Naive B cell (primary cell): ENCODE data around the gene ARL13B. TPM values are rescaled to one million over a fixed set of nuclear protein-coding genes. Genes with fewer than 3 reads are reported as not detected.
"Not testable (repeated sequence)": the region's sequence is repeated elsewhere in the genome, so short reads cannot be mapped to it uniquely, and the experiment has no call there.

Experiments used
- ATAC-seq, 2 donors: fragments of 150-1000 bp; cut with Tn5 transposase; 2 replicates each; pipeline ENCODE4 v1.10.0; 2021; ENCODE audit warnings: low read depth in 2 of 2, mild to moderate bottlenecking in 2 of 2, moderate library complexity in 2 of 2
- DNase-seq: peaks from one replicate; pipeline ENCODE4 v3.0.0; 2022
- H3K27ac Mint-ChIP-seq, 6 donors: one replicate each; pipeline ENCODE4 v1.8.0; 2020 to 2022; ENCODE audit warnings: mild to moderate bottlenecking in 6 of 6, mixed read lengths in 6 of 6, moderate library complexity in 5 of 6, inconsistent platforms in 2 of 6
- H3K27me3 Mint-ChIP-seq, 3 donors: one replicate each; pipeline ENCODE4 v1.8.0; 2021 to 2022; ENCODE audit warnings: mixed read lengths in 3 of 3, mild to moderate bottlenecking in 1 of 3
- H3K36me3 Mint-ChIP-seq, 2 donors: one replicate each; pipeline ENCODE4 v1.8.0; 2020 to 2022; ENCODE audit warnings: mixed read lengths in 2 of 2, inconsistent platforms in 1 of 2, mild to moderate bottlenecking in 1 of 2
- H3K4me1 Mint-ChIP-seq, 3 donors: one replicate each; pipeline ENCODE4 v1.8.0; 2020 to 2022; ENCODE audit warnings: mixed read lengths in 3 of 3, inconsistent platforms in 1 of 3, mild to moderate bottlenecking in 1 of 3, moderate library complexity in 1 of 3
- H3K4me3 Mint-ChIP-seq, 8 donors: one replicate each; pipeline ENCODE4 v1.8.0; 2020 to 2022; ENCODE audit warnings: mild to moderate bottlenecking in 8 of 8, mixed read lengths in 8 of 8, moderate library complexity in 8 of 8, inconsistent platforms in 2 of 8
- H3K9me3 Mint-ChIP-seq, 7 donors: one replicate each; pipeline ENCODE4 v1.8.0; 2020 to 2022; ENCODE audit warnings: mixed read lengths in 7 of 7, mild to moderate bottlenecking in 5 of 7, inconsistent platforms in 2 of 7, moderate library complexity in 1 of 7
- polyA plus RNA-seq, 6 donors: library from polyadenylated mRNA; unstranded; fragments of 300-500 nt; fragmentation: Illumina TruSeq; gene quantifications; one replicate each; pipeline ENCODE4 v1.2.3, GENCODE V29; 2021; ENCODE audit warnings: low read depth in 6 of 6

ARL13B gene
- polyA plus RNA-seq, 6 donors from 2014 or later, result 4.4 to 13.8 (median 7.4) TPM

- no peak for ATAC-seq
- no peak overlapping the region for H3K27ac Mint-ChIP-seq
- peaks cover 0 to 5% (median 5%) of the 10 kb centered on the region in 3 donors for H3K4me1 Mint-ChIP-seq
- H3K4me3 Mint-ChIP-seq, result no peak overlapping the region
- H3K27me3 Mint-ChIP-seq, result no peaks in the 10 kb centered on the region
- no peaks in the 10 kb centered on the region for H3K36me3 Mint-ChIP-seq
- no peak for DNase-seq
- no peaks in the 10 kb centered on the region for H3K9me3 Mint-ChIP-seq
Observed at GRCh38 chr3:94008253-94008652, 28.3 kb downstream of the ARL13B start.

DNA sequence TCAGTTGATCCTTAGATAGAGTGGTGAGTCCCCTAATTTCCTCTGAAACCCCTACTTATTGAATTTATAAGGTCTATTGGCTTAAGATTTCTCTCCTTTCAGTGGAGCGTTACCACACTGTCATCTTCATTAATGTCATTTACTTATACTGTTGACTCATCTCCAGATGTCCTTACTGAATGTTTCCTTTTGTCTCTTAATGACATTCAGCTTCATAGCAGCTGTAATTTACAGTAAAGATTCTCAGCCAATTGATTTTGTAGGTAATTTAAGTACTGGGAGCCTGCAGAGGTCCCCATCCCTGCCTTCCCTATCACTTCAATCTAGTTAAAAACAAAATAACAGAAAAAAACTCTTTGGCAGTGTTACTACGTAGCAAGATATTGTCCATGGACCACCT, 29.7 kb downstream of the ARL13B start:
- ATAC-seq (no peak), DNase-seq (no peak)
- no peak overlapping the region for H3K4me3 Mint-ChIP-seq
- peaks cover 0 to 2% (median 0%) of the 10 kb centered on the region in 3 donors for H3K4me1 Mint-ChIP-seq
- H3K36me3 Mint-ChIP-seq, result no peaks in the 10 kb centered on the region
- H3K27ac Mint-ChIP-seq, result no peak overlapping the region
- H3K27me3 Mint-ChIP-seq, result no peaks in the 10 kb centered on the region
- no peaks in the 10 kb centered on the region for H3K9me3 Mint-ChIP-seq

DNA sequence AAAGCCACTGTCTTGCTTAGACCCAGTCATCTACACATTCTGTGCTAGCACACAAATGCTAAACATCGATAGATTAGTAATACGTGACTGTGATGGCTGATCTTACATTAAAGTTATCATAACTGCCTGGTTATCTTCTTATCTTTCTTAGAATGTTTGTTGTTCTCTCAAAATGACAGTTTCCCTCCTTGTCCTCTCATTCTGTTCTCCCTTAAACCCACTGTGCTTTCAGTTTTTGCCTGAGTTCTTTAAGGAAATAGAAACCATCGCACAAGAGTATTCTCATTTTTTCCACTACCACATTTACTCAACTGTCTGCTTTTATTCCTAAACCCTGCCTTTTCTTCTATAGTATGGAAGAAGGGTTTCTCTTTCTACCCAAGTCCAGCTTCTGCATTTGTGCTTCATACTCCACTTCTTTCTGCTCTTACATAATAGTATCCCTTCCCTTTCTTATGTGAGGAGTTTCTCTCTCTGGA, 31.3 kb downstream of the ARL13B start:
- peak overlapping the region in 3 of 6 donors; percentile 2 to 23 (median 21) for H3K27ac Mint-ChIP-seq
- H3K4me3 Mint-ChIP-seq, result no peak overlapping the region
- ATAC-seq (no peak), DNase-seq (no peak)
- no peaks in the 10 kb centered on the region for H3K36me3 Mint-ChIP-seq
- no peaks in the 10 kb centered on the region for H3K9me3 Mint-ChIP-seq
- peaks cover 0 to 8% (median 5%) of the 10 kb centered on the region in 3 donors for H3K4me1 Mint-ChIP-seq
- H3K27me3 Mint-ChIP-seq, result no peaks in the 10 kb centered on the region

DNA sequence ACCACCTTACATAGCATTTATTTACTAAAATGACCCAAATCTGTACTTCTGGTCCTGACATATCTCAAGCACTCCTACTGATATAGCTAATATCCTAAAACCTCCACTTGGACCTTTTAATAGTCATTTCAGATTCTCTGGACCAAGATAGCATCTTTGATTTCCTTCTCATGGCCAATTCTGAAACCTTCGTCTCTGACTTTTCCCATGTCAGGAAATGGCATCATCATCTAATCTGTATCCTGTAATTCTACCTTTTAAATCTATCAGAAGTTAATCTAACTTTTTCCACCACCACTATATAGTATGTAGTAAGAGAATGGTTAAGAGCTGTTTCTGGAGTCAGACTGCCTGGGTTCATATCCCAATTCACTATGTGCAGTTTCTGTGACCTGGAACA, 32.2 kb downstream of the ARL13B start:
- H3K9me3 Mint-ChIP-seq, result no peaks in the 10 kb centered on the region
- H3K27ac Mint-ChIP-seq, result peak overlapping the region in 1 of 6 donors; percentile 36
- H3K27me3 Mint-ChIP-seq, result no peaks in the 10 kb centered on the region
- peaks cover 0 to 8% (median 5%) of the 10 kb centered on the region in 3 donors for H3K4me1 Mint-ChIP-seq
- no peak overlapping the region for H3K4me3 Mint-ChIP-seq
- no peaks in the 10 kb centered on the region for H3K36me3 Mint-ChIP-seq
- DNase-seq (no peak), ATAC-seq (no peak)

GRCh38 chr3:94015025-94015424, 35.1 kb downstream of the ARL13B start:
- peak overlapping the region in 2 of 6 donors; percentile 44 to 67 for H3K27ac Mint-ChIP-seq
- DNase-seq, result no peak
- peaks cover 0 to 8% (median 5%) of the 10 kb centered on the region in 3 donors for H3K4me1 Mint-ChIP-seq
- no peaks in the 10 kb centered on the region for H3K27me3 Mint-ChIP-seq
- no peaks in the 10 kb centered on the region for H3K9me3 Mint-ChIP-seq
- no peaks in the 10 kb centered on the region for H3K36me3 Mint-ChIP-seq
- ATAC-seq, result no peak
- no peak overlapping the region for H3K4me3 Mint-ChIP-seq

- H3K36me3 Mint-ChIP-seq, result peaks cover 0 to 5% of the 10 kb centered on the region in 2 donors
- peak overlapping the region in 3 of 6 donors; percentile 2 to 65 (median 32) for H3K27ac Mint-ChIP-seq
- no peaks in the 10 kb centered on the region for H3K27me3 Mint-ChIP-seq
- no peak for DNase-seq
- peaks cover 0 to 6% (median 5%) of the 10 kb centered on the region in 3 donors for H3K4me1 Mint-ChIP-seq
- no peaks in the 10 kb centered on the region for H3K9me3 Mint-ChIP-seq
- no peak for ATAC-seq
- H3K4me3 Mint-ChIP-seq, result no peak overlapping the region
Observed at GRCh38 chr3:94019659-94020058, 39.7 kb downstream of the ARL13B start.

DNA sequence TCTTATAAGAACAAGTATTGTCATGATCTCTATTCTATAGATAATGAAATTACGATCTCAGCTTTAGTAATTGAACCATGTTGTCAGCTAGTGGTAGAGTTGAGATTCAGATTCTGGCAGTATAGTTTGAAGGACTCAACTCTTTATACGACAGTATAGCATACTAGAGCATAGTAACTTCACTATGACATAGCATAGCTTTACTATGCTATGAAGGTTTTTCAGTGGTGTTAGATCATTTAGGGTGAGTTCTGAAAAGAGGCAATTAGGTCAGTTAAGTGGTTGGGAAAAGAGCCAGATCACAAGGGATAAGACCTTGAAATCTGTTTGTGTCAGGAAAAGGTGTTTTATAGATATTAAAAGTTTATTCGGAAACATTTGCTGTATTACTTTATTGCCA, 40.3 kb downstream of the ARL13B start:
- peaks cover 0 to 5% of the 10 kb centered on the region in 2 donors for H3K36me3 Mint-ChIP-seq
- no peaks in the 10 kb centered on the region for H3K4me1 Mint-ChIP-seq
- H3K9me3 Mint-ChIP-seq, result no peaks in the 10 kb centered on the region
- H3K27me3 Mint-ChIP-seq, result no peaks in the 10 kb centered on the region
- no peak for ATAC-seq
- DNase-seq, result no peak
- no peak overlapping the region for H3K4me3 Mint-ChIP-seq
- H3K27ac Mint-ChIP-seq, result no peak overlapping the region

DNA sequence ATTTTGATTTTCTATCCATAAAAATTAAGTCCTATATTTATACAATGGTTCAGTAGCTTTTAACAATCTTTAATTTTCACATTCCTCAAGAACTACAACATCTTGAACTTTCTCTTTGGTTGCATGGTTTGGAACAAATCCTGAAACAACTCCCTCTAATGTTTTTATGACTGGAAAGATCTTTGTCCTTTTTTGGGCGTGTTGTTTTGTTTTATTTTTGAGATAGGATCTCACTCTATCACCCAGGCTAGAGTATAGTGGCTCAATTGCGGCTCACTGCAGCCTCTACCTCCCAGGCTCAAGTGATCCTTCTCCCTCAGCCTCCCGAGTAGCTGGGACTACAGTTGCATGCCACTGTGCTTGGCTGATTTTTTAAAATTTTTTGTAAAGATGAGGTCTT, 44.4 kb downstream of the ARL13B start:
- no peaks in the 10 kb centered on the region for H3K4me1 Mint-ChIP-seq
- H3K36me3 Mint-ChIP-seq, result peaks cover 0 to 5% of the 10 kb centered on the region in 2 donors
- no peaks in the 10 kb centered on the region for H3K27me3 Mint-ChIP-seq
- H3K27ac Mint-ChIP-seq, result no peak overlapping the region
- ATAC-seq (no peak), DNase-seq (no peak)
- H3K4me3 Mint-ChIP-seq, result no peak overlapping the region
- no peaks in the 10 kb centered on the region for H3K9me3 Mint-ChIP-seq

DNA sequence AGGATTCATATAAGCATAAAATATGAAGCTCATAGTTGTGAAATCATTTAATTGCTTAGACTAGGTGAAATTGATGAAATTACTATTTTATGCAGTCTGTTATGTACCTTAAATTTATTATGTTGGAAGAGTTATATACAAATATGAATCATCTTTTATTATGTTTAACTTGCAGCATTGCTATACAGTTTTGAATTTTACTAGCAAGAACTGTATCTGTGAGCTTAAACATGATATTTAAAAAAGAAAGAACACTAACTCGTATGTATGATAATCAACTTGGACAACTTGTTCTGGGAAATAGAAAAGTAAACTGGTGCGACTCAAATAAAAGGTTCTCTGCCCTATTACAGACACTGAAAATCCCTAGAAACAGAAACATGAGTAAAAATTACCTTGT, 46.7 kb downstream of the ARL13B start:
- Mint-ChIP-seq H3K27me3 (no peaks in the 10 kb centered on the region), H3K4me3 (no peak overlapping the region), H3K4me1 (no peaks in the 10 kb centered on the region), H3K9me3 (no peaks in the 10 kb centered on the region), H3K27ac (no peak overlapping the region), H3K36me3 (peaks cover 0 to 5% of the 10 kb centered on the region in 2 donors)
- ATAC-seq, result no peak
- DNase-seq, result no peak

GRCh38 chr3:94028093-94028837, 48.3 kb downstream of the ARL13B start, which contains the start of gene STX19:
STX19 (minus strand) TSS chr3:94028597; CDS start chr3:94015269, 13,328 bp downstream.
- Mint-ChIP-seq H3K4me1 (no peaks in the 10 kb centered on the region), H3K27me3 (no peaks in the 10 kb centered on the region), H3K4me3 (no peak within 1 kb of the TSS), H3K27ac (peak within 1 kb of the TSS in 1 of 6 donors; percentile 18), H3K9me3 (no peaks in the 10 kb centered on the region), H3K36me3 (peaks cover 0 to 1% of the 10 kb centered on the region in 2 donors)
- ATAC-seq (no peak), DNase-seq (no peak)

DNA sequence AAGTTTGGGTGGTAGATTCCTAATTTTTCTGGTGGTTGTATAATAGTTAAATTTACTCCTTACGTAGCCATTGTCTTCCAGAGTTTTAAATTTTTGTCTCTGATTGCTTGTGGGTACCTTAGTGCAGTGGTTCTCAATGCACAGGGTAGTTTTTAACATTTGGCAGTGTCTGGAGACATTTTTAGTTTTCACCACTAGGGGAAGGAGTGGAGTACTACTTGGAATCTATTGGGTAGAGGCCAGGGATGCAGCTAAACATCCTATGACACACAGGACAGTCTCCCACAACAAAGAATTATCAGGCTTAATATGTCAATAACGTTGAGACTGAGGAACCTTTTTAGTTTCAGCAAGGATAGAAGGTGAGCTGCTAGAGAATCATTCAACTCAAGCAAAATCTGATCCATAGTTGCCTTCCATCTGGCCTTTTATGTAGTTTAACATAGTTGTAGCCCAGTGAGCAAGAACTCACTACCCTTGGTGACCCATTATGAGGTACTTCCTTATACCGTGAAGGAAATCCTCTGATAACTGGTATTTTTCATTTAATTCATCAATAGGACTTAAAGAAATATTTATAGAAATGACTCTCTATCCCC, 57.1 kb downstream of the ARL13B start:
- H3K4me1 Mint-ChIP-seq, result no peaks in the 10 kb centered on the region

GRCh38 chr3:94043285-94043684, 63.3 kb downstream of the ARL13B start:
- no peak for DNase-seq
- H3K27me3 Mint-ChIP-seq, result no peaks in the 10 kb centered on the region

More for the DNA sequence above, 57.1 kb downstream of the ARL13B start:
- no peak overlapping the region for H3K27ac Mint-ChIP-seq
- DNase-seq (no peak), ATAC-seq (no peak)
- H3K27me3 Mint-ChIP-seq, result no peaks in the 10 kb centered on the region
- H3K36me3 Mint-ChIP-seq, result no peaks in the 10 kb centered on the region
- no peak overlapping the region for H3K4me3 Mint-ChIP-seq
- no peaks in the 10 kb centered on the region for H3K9me3 Mint-ChIP-seq

DNA sequence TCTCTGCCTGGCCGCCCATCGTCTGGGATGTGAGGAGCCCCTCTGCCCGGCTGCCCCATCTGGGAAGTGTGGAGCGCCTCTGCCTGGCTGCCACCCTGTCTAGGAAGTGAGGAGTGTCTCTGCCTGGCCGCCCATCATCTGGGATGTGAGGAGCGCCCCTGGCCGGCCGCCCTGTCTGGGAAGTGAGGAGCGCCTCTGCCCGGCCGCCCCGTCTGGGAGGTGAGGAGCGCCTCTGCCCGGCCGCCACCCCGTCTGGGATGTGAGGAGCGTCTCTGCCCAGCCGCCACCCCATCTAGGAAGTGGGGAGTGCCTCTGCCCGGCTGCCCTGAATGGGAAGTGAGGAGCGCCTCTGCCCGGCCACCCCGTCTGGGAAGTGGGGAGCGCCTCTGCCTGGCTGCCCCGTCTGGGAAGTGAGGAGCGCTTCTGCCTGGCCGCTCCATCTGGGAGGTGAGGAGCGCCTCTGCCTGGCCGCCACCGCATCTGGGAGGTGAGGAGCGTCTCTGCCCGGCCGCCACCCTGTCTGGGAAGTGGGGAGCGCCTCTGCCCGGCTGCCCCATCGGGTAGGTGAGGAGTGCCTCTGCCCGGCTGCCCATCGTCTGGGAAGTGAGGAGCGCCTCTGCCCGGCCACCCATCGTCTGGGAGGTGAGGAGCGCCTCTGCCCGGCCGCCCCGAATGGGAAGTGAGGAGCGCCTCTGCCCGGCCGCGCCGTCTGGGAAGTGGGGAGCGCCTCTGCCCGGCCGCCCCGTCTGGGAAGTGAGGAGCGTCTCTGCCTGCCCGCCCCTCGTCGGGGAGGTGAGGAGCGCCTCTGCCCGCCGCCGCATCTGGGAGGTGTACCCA, 64.4 kb downstream of the ARL13B start:
- H3K4me1 Mint-ChIP-seq, DNase-seq, H3K9me3 Mint-ChIP-seq, H3K27ac Mint-ChIP-seq, H3K4me3 Mint-ChIP-seq, ATAC-seq, H3K36me3 Mint-ChIP-seq, H3K27me3 Mint-ChIP-seq: not testable (repeated sequence)

More at GRCh38 chr3:94043285-94043684, 63.3 kb downstream of the ARL13B start:
- ATAC-seq, result no peak
- Mint-ChIP-seq H3K9me3 (no peaks in the 10 kb centered on the region), H3K4me3 (no peak overlapping the region), H3K27ac (no peak overlapping the region), H3K4me1 (no peaks in the 10 kb centered on the region), H3K36me3 (no peaks in the 10 kb centered on the region)
